ENCODE results near the gene MXD3. TPM values are rescaled to one million over a fixed set of nuclear protein-coding genes. Genes with fewer than 3 reads are reported as not detected.
"Not testable (repeated sequence)": the region's sequence is repeated elsewhere in the genome, so short reads cannot be mapped to it uniquely, and the experiment has no call there.

Gene MXD3
- polyA plus RNA-seq = 4.1 TPM

GRCh38 chr5:177311723-177312648 is at the start of gene MXD3:
Gene MXD3, minus strand, starts transcription at chr5:177311898. Its CDS starts 68 bp downstream, at chr5:177311830.
- H3K27ac Mint-ChIP-seq = peak within 1 kb of the TSS; percentile 88 to 94 (median 88)
- H3K4me1 Mint-ChIP-seq = peaks cover 29 to 31% (median 31%) of the 10 kb centered on the region in 3 donors

GRCh38 chr5:177360740-177361139 is 49.0 kb upstream of the MXD3 start:
- H3K27ac Mint-ChIP-seq, H3K36me3 Mint-ChIP-seq, H3K27me3 Mint-ChIP-seq, H3K9me3 Mint-ChIP-seq: not testable (repeated sequence)
- Mint-ChIP-seq H3K4me3 (peak overlapping the region in 3 of 4 donors; percentile 43 to 76 (median 63)), H3K4me1 (peaks cover 20 to 54% (median 53%) of the 10 kb centered on the region in 3 donors)

More at GRCh38 chr5:177311723-177312648, at the start of gene MXD3:
- Mint-ChIP-seq H3K9me3 (no peaks in the 10 kb centered on the region), H3K27me3 (no peaks in the 10 kb centered on the region), H3K4me3 (peak within 1 kb of the TSS; percentile 82 to 96 (median 94)), H3K36me3 (peaks cover 2% of the 10 kb centered on the region)

- peaks cover 3% of the 10 kb centered on the region for H3K27me3 Mint-ChIP-seq
- peaks cover 20 to 53% (median 53%) of the 10 kb centered on the region in 3 donors for H3K4me1 Mint-ChIP-seq
- peak overlapping the region; percentile 27 to 80 (median 63) for H3K27ac Mint-ChIP-seq
- H3K4me3 Mint-ChIP-seq = peak overlapping the region; percentile 69 to 92 (median 82)
- peaks cover 2% of the 10 kb centered on the region for H3K36me3 Mint-ChIP-seq
- H3K9me3 Mint-ChIP-seq = no peaks in the 10 kb centered on the region
Measured at GRCh38 chr5:177359860-177360259, 48.2 kb upstream of the MXD3 start.

DNA sequence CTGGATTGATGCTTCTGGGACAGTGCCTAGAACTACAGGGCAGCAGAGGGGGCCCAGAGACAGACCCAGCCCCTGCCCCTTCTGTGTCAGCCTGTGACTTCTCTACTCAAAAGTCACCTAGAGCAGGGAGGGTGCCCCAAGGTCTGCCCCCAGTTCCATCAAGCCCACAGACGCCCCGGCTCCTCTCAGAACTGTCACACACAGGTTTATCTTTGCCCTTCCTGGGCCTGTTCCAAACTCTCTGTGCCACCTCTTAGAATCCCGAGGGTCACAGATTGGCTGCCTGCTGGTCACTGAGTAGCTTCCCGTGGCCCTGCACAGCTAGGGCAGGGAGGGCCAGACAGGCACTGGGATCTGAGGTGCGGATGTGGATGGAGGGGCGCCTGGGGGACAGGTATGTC is 47.8 kb upstream of the MXD3 start:
- Mint-ChIP-seq H3K27ac (peak overlapping the region; percentile 63 to 99 (median 80)), H3K4me3 (peak overlapping the region; percentile 69 to 92 (median 90)), H3K27me3 (peaks cover 3% of the 10 kb centered on the region), H3K4me1 (peaks cover 21 to 55% (median 52%) of the 10 kb centered on the region in 3 donors), H3K36me3 (peaks cover 2% of the 10 kb centered on the region), H3K9me3 (no peaks in the 10 kb centered on the region)

GRCh38 chr5:177358370-177358819 is 46.7 kb upstream of the MXD3 start:
- H3K36me3 Mint-ChIP-seq = peaks cover 4% of the 10 kb centered on the region
- peaks cover 3% of the 10 kb centered on the region for H3K27me3 Mint-ChIP-seq
- H3K9me3 Mint-ChIP-seq = no peaks in the 10 kb centered on the region
- peak overlapping the region; percentile 69 to 92 (median 90) for H3K4me3 Mint-ChIP-seq
- peaks cover 25 to 57% (median 49%) of the 10 kb centered on the region in 3 donors for H3K4me1 Mint-ChIP-seq
- H3K27ac Mint-ChIP-seq = peak overlapping the region; percentile 80 to 99 (median 88)

DNA sequence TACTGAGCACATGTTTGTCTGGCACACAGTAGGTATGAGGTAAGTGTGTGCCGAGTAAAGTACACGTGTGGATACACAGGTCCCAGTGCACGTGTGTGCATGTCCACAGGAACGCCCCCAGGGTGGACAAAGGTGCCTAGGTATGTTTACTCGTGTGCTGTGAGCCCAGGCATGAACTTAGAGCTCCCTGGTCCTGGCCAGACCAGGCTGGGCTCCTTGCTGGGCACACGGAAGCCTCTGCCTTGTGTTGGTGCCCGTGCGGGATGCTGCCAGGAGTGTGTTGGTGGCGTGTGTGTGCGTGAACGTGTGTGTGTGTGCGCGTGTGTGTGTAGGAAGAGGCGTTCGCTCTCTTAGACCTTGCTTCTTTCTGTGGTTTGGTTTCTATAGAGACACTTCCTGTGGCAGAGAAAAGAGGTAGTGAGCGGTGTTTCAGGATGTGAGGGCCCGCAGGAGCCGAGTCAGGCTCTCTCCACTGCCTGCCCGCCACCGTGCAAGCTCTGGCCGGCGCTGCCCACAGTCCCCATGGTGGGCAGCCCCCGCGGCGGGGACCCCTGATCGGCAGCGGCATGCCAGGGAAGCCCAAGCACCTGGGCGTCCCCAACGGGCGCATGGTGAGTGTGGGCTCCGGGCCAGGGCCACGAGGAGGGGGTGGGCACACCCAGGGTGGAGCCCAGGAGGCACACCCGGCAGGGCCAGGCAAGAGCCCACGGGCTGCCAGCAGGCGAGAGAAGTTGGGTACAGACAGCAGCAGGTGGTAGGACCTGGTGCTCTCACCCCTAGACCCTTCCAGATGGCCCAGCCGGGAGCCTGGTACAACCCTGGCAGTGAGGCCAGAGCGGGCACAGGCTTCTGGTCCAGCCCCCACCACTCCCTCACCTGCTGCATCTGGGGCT is 46.0 kb upstream of the MXD3 start, which contains the start of gene RGS14:
Gene RGS14, plus strand, starts transcription at position 466 of the 893 bp plus-strand sequence. Its CDS starts 101 bp downstream, at position 567.
- peak within 1 kb of the TSS; percentile 69 to 92 (median 90) for H3K4me3 Mint-ChIP-seq
- peaks cover 4% of the 10 kb centered on the region for H3K36me3 Mint-ChIP-seq
- no peaks in the 10 kb centered on the region for H3K9me3 Mint-ChIP-seq
- H3K4me1 Mint-ChIP-seq = peaks cover 25 to 56% (median 50%) of the 10 kb centered on the region in 3 donors
- H3K27me3 Mint-ChIP-seq = peaks cover 3% of the 10 kb centered on the region
- peak within 1 kb of the TSS; percentile 80 to 99 (median 99) for H3K27ac Mint-ChIP-seq

DNA sequence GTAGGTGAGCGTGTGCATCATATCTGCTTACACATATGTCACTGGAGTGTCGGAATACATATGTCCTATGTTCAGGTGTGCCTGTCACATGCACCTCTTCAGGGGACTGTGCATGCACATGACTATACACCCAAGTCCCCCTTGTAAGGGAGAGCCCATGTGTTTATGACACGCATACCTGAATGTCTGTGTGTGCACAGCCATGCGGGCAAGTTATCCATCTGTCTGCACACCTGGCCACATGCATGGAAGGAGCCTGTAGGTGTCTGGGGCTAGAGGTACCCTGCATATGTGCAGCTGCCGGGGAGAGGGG is 45.4 kb upstream of the MXD3 start:
- peak overlapping the region; percentile 69 to 92 (median 90) for H3K4me3 Mint-ChIP-seq
- H3K27me3 Mint-ChIP-seq = peaks cover 3% of the 10 kb centered on the region
- peaks cover 22 to 53% (median 47%) of the 10 kb centered on the region in 3 donors for H3K4me1 Mint-ChIP-seq
- H3K9me3 Mint-ChIP-seq = no peaks in the 10 kb centered on the region
- peak overlapping the region; percentile 80 to 99 (median 99) for H3K27ac Mint-ChIP-seq
- peaks cover 4% of the 10 kb centered on the region for H3K36me3 Mint-ChIP-seq

DNA sequence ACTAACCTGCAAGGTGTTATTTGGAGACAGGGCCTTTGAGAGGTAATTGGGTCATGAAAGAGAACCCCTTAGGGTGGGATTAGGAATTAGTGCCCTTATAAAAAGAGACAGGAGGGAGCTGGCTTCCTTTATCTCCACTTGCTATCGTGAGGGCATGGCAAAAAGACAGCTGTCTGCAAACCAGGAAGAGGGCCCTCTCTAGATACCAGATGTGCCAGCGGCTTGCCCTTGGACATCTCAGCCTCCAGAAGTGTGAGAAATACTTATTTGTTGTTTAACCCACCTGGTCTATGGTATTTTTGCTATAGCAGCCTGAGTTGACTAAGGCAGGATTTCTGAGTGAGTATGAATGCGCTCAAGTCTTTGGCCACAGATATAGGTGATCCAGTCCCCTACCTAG is 45.0 kb upstream of the MXD3 start:
- Mint-ChIP-seq H3K4me1 (peaks cover 22 to 51% (median 45%) of the 10 kb centered on the region in 3 donors), H3K36me3 (peaks cover 4% of the 10 kb centered on the region), H3K9me3 (no peaks in the 10 kb centered on the region), H3K27me3 (peaks cover 3% of the 10 kb centered on the region), H3K4me3 (peak overlapping the region in 3 of 4 donors; percentile 69 to 92 (median 91)), H3K27ac (peak overlapping the region; percentile 80 to 99 (median 99))

DNA sequence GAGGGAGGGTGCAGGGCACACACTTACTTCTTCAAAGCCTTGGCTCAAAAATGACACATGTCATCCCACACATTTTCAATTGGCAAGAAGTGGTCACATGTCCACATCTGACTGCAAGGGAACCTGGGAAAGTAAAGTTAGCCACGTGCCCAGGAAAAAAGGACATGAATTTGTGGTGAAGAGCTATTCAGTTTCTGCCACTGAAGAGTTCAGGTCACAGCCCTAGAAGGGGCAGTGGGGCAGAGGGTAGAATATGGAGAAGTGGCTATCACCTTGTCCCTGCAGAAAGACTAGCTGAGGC is 44.1 kb upstream of the MXD3 start:
- Mint-ChIP-seq H3K27me3 (peaks cover 3% of the 10 kb centered on the region), H3K4me3 (peak overlapping the region in 3 of 4 donors; percentile 34 to 41 (median 41)), H3K36me3 (peaks cover 4% of the 10 kb centered on the region), H3K9me3 (no peaks in the 10 kb centered on the region), H3K27ac (peak overlapping the region; percentile 12 to 99 (median 31)), H3K4me1 (peaks cover 24 to 47% (median 43%) of the 10 kb centered on the region in 3 donors)

- Mint-ChIP-seq H3K27me3 (peaks cover 3% of the 10 kb centered on the region), H3K27ac (peak overlapping the region; percentile 31 to 73 (median 70)), H3K36me3 (peaks cover 4% of the 10 kb centered on the region), H3K4me1 (peaks cover 28 to 50% (median 48%) of the 10 kb centered on the region in 3 donors), H3K9me3 (no peaks in the 10 kb centered on the region), H3K4me3 (peak overlapping the region in 2 of 4 donors; percentile 34 to 41)
Measured at GRCh38 chr5:177355162-177355867, 43.6 kb upstream of the MXD3 start.

GRCh38 chr5:177354711-177355110 is 43.0 kb upstream of the MXD3 start:
- peak overlapping the region in 1 of 4 donors; percentile 12 for H3K4me3 Mint-ChIP-seq
- H3K4me1 Mint-ChIP-seq = peaks cover 28 to 50% (median 48%) of the 10 kb centered on the region in 3 donors
- peaks cover 4% of the 10 kb centered on the region for H3K36me3 Mint-ChIP-seq
- H3K9me3 Mint-ChIP-seq = no peaks in the 10 kb centered on the region
- peak overlapping the region in 1 of 3 donors; percentile 70 for H3K27ac Mint-ChIP-seq
- H3K27me3 Mint-ChIP-seq = peaks cover 3% of the 10 kb centered on the region

DNA sequence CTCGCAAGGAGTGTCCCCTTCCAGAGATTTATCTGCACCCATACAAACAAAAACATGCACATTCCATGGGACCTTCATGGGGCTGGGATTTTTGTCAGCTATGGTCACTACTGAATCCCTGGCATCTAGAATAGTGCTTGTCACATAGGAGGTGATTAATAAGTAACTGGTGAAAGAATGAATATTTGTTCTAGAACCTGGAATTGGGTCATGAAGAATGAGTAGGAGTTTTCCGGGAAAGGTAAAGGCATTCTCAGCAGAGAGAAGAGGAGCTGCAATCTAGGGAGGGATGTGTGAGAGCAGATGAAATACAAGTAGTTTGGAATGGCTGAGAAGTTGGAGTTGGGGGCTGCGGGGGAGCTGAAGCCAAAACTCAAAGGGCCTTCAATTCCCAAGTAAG is 42.6 kb upstream of the MXD3 start:
- Mint-ChIP-seq H3K36me3 (peaks cover 4% of the 10 kb centered on the region), H3K4me1 (peaks cover 32 to 49% (median 48%) of the 10 kb centered on the region in 3 donors), H3K9me3 (no peaks in the 10 kb centered on the region), H3K27me3 (peaks cover 3% of the 10 kb centered on the region), H3K27ac (peak overlapping the region in 1 of 3 donors; percentile 70), H3K4me3 (peak overlapping the region in 1 of 4 donors; percentile 12)

GRCh38 chr5:177353093-177353492 is 41.4 kb upstream of the MXD3 start:
- Mint-ChIP-seq H3K4me1 (peaks cover 37 to 47% (median 45%) of the 10 kb centered on the region in 3 donors), H3K36me3 (peaks cover 2% of the 10 kb centered on the region), H3K9me3 (no peaks in the 10 kb centered on the region), H3K27ac (peak overlapping the region in 2 of 3 donors; percentile 8 to 62), H3K4me3 (peak overlapping the region in 2 of 4 donors; percentile 49 to 50), H3K27me3 (peaks cover 3% of the 10 kb centered on the region)
